NK-92 (cell line): ENCODE results near the gene MARCHF10.
"Not testable (repeated sequence)": the region's sequence is repeated elsewhere in the genome, so short reads cannot be mapped to it uniquely, and the experiment has no call there.

Experiments
- DNase-seq: peaks from one replicate; lab custom pipeline; 2025; ENCODE audit not compliant: unreplicated experiment; lab: John Stamatoyannopoulos, UW

The MARCHF10 gene

DNA sequence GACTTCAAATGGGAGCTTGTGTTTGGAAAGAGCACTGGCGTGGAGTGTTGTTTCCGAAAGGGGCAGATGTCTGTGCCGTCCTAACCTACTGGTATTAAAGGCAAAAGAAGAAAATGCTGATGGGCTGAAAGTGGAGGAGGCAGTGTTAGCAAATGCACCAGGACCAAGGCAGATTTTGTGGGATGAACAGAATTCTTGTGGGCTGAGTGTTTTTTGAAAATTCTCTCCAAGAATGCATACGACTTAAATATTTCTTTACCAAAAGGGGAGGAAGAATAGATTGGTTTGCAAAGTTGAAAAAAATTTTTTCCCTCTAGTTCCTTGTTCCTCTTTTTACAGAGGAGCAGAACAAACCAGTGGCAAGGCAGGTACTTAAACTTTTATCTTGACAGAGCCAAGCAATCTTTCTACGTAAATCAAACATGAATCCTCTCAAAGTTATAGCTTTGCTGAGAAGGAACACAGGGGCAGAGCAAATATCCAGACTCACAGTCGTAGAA, 16.8 kb downstream of the MARCHF10 start:
- DNase-seq, result no peak

DNA sequence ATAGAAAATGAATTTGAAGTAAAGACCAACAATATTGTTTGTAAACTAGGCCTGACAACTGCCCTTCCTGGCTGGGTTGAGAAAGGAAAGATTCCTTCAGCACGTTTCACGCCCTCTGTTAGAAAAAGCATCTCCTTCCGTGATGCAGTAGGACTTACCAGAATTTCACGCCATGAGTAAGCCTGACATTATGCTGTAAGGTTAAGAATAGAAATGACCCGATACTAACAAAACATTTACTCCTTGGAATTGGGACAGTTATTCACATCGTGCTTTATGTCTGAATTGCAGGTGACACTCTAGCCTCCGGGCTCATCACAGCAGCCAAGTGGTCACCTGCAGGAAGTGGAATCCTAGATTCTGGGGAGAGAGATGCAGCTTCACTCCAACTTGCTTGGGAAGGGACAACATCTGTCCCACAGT, 17.5 kb downstream of the MARCHF10 start:
- no peak for DNase-seq

DNA sequence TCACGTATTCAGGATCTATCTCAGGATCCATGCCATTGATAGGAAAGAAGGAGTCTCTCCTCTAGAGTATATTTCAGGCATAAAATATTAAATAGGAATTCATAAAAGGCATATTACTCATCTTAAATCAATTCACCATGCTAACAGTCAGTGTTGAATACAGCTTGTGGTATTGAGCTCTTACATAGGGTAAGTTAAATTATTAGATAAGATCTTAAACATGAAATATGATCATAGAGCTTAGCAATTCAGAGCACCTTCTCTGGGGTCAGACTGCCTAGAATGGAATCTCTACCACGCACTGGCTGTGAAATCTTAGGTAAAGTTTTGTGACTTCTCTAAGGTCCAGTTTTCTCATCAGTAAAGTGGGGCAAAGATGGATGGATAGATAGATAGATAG, 20.7 kb downstream of the MARCHF10 start:
- DNase-seq, result no peak

DNA sequence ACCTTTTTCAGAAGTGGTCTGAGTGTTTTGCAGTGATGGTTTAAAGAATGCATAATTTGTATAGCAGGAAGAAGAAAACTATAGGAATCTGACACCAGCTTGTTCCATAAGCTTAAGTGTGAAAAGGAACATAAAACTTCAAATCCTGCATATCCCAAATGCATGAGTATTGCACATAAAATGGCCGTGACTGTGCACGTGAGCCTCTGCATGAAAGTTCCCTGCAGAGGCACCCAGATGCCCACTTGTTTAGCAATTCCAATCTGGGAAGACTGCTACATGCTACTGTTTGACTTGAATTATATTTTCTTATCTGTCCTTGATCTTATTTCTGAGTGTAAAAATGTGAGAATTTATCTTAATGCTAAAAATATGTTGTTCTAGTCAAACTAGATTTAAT, 21.5 kb downstream of the MARCHF10 start:
- DNase-seq, result no peak

DNA sequence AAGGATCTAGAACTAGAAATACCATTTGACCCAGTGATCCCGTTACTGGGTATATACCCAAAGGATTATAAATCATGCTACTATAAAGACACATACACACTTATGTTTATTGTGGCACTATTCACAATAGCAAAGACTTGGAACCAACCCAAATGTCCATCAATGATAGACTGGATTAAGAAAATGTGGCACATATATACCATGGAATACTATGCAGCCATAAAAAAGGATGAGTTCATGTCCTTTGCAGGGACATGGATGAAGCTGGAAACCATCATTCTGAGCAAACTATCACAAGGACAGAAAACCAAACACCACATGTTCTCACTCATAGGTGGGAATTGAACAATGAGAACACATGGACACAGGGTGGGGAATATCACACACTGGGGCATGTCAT, 22.1 kb downstream of the MARCHF10 start:
- DNase-seq, result not testable (repeated sequence)

DNA sequence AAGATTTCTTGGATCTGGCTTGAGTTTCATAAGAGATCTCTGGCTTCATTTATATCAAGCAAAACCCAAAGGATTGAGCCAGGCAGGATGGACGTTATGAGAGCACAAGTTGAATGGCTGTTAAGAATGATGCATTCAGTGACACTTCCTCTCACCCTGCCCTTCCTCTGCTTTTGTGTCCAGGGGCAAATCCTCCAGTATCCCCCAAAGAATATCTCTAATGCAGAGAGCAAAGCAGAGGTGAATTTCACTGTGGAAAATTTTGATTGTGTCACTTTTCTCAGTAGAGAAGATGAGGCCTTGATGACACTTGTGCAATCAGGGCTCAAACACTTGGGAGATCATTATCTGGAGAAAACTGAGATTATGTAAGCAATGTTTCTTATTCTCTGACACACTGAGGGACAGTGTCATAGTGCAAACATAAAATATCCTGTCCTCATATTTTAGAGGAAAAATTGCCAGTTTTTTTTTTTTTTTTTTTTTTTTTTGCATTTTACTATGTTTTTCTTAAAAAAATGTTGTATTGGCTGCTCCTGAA, 25.3 kb downstream of the MARCHF10 start:
- DNase-seq, result no peak

DNA sequence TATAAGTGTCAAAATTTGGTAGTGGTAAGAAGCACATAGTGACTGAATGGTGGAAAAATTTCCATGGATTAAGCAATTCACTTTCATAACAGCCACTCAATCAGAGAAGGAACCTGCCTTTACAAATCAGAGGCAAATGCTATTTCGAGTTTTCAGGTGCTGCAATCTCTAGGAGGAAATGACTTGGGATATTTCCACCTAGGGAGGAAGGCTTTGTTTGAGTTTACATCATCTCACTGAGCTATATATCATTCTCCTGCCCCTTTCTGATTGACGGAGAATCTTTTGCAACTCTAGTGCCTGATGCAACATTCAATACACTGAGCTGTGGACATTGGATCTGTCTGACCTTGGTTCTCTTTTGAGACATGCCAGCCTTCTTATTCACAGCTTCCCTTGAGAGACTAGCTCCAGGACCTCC, 26.3 kb downstream of the MARCHF10 start:
- no peak for DNase-seq

DNA sequence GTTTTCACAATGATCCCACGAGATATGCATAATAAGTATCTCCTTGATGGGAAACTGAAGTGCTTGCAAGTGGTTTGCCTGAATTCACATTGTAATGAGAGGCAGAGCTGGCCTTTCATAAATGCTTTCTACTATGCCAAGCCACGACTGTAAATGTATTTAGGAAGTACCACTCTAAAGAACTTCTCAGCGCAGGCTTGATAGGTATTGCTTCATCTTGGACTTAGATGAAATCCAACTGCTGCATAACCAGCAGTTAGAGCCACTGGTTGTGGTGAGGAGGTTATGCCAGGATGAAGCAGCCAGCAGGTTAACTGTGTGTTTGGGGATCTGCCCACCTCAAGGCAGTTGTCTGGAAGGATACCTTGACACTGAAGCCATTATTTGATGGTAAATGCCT, 26.8 kb downstream of the MARCHF10 start:
- no peak for DNase-seq

DNA sequence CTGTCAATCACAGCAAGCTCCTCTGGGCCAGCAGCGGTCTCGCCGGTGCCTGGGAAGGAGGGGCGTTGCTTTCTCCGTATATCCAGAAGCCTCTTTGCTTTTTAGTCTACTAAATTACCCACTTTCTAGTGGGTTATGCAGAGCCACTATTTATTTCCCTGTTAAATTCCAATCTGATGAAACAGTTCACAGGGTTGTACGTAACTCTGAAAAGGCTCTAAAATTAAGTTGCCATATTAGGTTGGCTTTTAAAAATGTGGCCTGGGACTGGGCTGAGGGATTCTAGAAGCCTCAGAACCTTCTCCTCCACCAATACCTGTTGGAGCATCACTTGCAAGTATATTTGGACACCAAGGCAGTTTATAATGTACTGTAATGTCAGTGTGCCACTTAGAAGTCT, 27.2 kb downstream of the MARCHF10 start:
- DNase-seq, result no peak

DNA sequence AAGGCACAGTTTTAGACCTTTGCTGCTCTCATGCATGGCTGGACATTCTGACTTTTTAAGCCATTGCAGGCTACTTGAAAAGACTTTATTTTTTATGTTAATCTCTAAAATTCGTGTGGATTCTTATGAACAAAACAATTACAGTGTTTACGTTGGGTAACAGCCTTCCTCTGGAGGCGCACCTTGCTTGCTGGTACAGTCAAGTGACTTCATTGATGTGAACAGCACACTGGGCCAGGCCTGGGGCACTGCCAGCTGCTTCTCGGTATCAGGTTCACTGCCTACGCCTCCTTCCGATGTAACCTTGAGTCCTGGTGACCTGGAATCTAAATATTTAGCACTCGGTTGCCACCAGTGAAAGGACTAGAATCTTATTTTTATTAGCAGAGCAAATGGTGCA, 27.8 kb downstream of the MARCHF10 start:
- no peak for DNase-seq

DNA sequence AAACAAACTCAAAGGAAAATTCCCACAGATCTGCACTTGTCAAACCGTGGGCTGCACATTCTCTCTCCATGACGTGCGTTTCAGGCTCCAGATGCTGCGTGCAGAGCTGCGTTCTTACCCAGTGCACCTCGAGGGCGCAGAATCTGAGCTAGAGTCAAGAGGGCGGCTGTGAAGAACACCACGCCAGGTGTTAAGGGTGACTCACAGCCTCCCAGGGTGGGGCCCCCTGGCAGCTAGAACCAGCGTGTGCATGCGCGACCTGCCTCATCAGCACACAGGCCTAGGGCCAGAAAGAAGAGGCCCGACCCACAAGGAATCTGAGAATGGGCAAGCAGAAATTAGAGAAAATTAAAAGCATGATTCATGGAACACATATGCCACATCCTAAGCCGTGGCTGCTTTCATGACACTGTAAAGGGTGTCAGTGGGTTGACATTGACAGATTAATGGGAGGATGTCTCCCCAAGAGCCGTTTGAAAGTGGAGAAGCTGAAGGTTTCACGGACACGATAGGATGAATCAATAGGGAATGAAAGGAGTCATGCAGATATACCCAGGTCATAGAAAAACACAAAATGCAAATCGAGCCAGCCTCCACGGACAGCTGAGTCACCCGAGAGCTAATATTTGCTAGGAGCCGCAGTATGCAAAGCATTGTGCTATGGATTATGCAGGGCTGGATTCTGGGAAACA, 29.0 kb downstream of the MARCHF10 start:
- no peak for DNase-seq

DNA sequence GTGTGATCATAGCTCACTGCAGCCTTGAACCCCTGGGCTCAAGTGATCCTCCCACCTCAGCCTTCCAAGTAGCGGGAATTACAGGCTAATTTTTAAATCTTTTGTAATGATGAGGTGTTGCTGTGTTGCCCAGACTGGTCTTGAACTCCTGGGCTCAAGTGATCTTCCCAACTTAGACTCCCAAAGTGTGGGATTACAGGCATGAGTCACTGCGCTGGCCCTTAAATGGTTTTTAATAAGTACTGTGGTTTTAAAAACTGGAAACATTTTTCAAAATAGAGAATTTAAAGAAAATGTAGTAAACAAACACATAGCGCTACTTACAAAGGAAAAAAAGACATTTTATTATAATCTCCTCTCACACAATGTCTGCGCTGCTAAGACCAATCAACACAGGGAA, 32.2 kb downstream of the MARCHF10 start:
- no peak for DNase-seq

DNA sequence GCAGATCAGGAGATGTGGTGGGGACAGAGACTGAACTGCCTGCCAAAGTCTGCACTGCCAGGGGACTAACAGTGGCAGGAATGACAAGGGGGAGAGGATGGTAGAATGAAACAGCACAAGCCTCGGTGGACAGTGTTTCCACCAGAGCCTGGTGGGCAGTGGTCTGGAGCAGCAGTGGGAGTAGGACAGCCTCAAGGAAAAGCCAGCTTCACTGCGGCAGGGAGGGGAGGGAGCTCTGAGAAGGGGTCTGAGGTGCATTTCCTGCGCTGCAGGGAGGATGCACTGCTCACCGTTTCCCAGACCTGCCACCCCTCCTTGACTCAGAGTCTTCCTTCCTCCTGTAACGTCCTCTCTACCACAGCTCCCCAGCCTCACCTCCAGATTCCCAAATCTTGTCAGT, 33.8 kb downstream of the MARCHF10 start:
- DNase-seq, result no peak

DNA sequence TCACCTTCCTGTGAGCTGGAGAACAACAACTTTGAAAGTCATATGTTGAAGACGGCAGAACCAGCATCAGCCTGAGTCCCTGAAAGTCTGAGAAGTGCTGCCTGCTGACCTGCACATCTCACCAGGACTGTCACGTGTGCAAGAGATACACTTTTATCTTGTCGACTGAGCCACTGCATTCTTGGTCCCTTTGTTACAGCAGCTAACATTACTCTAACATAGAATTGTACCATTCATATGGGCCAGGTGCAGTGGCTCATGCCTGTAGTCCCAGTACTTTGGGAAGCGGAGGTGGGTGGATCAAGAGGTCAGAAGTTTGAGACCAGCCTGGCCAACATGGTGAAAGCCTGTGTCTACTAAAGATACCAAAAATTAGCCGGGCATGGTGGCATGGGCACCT, 40.1 kb downstream of the MARCHF10 start:
- no peak for DNase-seq

DNA sequence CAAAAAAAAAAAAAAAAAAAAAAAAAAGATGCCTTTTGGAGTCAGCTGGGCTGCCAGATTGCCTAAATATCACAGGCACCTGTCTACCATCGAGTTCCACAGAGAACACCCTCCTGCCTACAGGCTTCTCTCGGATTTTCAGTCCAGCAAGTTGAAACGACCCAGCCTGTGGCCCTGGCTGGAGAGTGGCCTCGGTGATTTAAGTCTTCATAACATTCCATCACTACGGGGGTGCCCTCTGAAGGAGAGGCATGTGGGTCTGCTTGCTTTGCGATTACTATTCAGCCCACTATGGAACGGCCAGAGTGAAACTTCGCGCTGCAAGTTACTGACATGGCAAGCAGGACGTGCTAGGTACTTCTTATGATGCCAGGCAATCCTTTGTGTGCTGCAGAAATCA, 42.8 kb downstream of the MARCHF10 start:
- DNase-seq, result no peak

DNA sequence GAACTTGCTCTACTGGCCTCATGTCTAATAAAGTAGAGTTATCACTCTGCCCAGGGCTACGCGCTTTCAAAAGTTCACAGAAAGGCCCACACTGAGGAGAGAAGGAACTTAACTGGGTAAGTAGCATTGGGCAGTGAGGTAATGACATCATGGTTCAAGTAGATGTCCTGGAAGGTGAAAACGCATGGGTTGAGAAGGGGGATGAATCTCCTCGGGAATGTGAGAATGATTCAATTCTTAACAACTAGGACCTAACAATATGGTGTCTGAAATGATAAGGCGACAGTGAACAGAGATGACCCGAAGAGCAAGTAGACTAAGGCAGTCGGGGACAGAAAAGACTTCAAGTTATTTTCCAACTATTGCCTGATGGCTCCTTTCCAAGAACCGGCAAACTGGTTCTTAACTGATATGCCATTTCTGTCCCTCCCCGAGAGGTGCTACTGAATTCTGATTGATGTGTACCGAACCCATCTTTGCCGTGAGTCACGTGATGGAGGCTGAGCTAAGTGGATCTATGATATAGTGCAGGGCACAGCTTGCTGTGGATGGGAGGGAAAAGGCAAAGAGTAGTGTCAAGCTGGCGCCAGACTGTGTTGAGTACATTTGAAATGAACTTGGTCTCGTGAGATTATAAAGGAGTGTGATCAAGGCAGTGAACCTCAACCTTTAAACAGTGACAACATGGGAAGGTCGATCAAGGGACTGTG, 44.1 kb downstream of the MARCHF10 start:
- DNase-seq, result no peak

DNA sequence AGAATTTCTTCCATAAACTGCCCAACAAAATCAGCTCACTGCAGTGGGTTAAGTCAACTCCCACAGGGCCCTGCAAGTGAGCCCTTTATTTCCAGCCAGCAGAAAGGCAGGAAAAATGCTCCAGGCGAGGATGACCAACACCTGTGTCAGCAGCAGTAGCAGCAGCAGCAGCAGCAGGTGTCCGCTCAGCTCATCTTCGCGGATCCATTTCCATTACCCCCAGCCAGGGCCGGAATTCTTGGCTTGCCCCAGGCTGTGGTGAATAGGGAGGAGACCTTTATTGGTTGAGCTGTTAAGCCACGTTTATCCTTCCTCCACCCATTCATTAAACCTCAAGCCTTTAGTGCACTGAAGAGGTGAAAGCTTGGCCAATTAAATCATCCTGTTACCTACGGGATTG, 46.2 kb downstream of the MARCHF10 start:
- DNase-seq, result no peak

DNA sequence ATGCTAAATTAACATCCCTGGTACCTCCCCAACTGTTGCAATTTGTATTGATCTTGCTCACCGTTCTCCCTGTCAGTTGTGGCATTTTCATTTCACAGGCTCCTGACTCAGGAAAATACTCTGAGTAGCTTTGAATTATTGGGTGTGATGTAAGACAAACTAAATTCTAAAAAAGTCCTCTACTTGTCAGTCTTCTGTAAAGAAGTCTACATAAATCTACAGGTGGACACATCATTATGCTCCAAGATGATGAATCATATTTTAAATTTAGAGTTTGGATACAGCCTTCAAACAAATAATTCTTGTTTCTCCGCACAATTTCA, 47.2 kb downstream of the MARCHF10 start:
- DNase-seq, result no peak

DNA sequence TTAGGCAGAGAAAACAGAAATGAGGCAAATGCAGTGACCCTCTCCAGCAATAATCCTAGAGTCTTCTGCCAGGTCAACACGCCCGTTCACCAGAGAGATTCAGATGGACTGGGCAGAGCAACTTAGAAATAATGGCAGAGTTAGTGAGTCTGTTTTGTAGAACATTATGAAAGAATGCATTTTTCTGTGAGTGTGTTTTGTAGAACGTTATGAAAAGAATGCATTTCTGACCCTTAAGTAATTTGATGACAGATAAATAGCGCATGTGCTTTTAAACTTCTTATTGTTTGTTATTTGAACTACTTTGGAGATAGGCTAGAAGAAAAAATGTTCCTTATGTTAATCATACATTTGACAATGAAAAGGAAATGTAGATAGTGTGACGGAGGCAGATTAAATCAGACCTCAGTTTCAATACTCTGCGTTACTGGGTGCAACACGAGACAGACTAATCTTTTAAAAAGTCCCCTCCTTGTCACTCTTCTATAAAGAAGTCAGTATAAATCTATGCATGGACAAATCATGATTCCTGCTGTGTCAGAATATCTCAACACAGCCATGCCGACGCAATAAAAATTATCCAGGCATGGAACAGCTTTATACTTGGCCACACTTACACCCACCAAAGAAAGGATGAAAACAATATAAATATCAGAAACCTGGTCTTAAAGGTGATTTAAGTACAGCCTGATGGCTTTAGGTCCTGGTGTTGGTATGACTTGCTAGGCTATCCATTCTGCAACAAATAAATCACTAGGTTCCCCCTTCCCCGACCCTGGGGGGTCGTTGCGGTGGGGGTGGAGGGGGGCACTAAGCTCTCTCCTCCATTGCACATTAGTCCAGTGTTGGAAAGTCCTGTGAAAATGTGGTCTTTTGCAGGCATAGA, 47.8 kb downstream of the MARCHF10 start:
- DNase-seq, result no peak

DNA sequence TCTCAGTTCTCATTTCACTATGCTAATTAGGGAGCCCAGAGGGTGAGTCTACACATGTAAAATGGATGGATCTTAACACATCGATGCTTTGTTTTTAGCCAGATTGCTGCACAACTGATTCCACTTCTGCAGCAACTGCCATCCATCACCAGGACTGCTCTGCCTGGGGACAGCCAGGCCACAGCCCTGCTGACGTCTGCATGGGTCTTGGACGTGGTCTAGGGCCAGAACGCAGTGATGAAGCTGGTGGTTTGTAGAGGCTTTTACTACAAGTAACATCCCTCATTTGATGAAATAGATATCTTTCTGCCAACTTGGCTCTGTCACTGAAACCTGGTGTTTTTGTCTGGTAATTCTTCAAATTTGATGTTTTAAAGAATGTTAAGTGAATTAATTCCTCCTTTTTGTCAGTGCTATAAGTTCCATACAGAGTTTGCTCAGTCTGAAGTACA, 50.6 kb downstream of the MARCHF10 start:
- DNase-seq, result no peak

DNA sequence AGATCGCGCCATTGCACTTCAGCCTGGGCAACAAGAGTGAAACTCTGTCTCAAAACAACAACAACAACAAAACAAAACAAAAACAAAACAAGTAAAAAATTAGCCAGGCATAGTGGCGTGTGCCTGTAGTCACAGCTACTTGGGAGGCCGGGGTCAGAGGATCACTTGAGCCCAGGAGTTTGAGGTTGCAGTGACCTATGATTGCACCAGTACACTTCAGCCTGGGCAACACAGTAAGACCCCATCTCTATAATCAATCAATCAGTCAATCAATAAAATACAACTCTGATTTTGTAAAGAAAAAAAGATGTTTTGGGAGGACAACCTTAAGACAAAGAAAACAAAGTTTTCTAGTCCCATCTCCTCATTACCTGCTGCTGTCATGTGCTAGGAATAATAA, 51.9 kb downstream of the MARCHF10 start:
- no peak for DNase-seq
